Measurements from ENCODE around the gene NOXO1. TPM values are rescaled to one million over a fixed set of nuclear protein-coding genes. Genes with fewer than 3 reads are reported as not detected.

Gene NOXO1
- total and polyA plus RNA-seq, 9 of the 15 experiments (the other 6 are each of a cell fraction or from before 2014, with no cell fraction given): not detected

- peak; percentile 98 for TF ChIP-seq RBFOX2 (IDR thresholded peaks at IDR 0.05; ENCODE audit: low read depth, low read length)
- no peak for TF ChIP-seq KDM4B (IDR thresholded peaks at IDR 0.05; ENCODE audit: borderline replicate concordance in 2 of 2, low read depth in 1 of 2)
- TF ChIP-seq MXI1 (IDR thresholded peaks at IDR 0.05; ENCODE audit: low read depth, low read length): peak; percentile 60; the same call in 1 of the 2 replicates
- TF ChIP-seq BRD4 (IDR thresholded peaks at IDR 0.05): peak; percentile 77
- no peak for TF ChIP-seq ZNF778 (CRISPR knock-in tag; IDR thresholded peaks at IDR 0.05)
- TF ChIP-seq POLR3A (IDR thresholded peaks at IDR 0.05; ENCODE audit: borderline replicate concordance, extremely low read depth, insufficient read depth, insufficient read length): no peak
- peak; percentile 9 for TF ChIP-seq ZFP36 (IDR thresholded peaks at IDR 0.05; ENCODE audit: low read depth, low read length, partially characterized antibody)
- peak; percentile 69 for TF ChIP-seq CHD1 (IDR thresholded peaks at IDR 0.05; ENCODE audit: low read length)
- TF ChIP-seq TGIF2 (CRISPR knock-in tag; IDR thresholded peaks at IDR 0.05): no peak
- TF ChIP-seq MCM2 (IDR thresholded peaks at IDR 0.05; ENCODE audit: low read depth): no peak
- TF ChIP-seq HNRNPK (IDR thresholded peaks at IDR 0.05; ENCODE audit: low read depth, low read length, poor library complexity, severe bottlenecking): no peak
- peak; percentile 95 to 98 for TF ChIP-seq MNT (conservative IDR thresholded peaks at IDR 0.05)
- TF ChIP-seq ZNF830 (CRISPR knock-in tag; IDR thresholded peaks at IDR 0.05): no peak
- TF ChIP-seq MTA3 (IDR thresholded peaks at IDR 0.05; ENCODE audit: borderline replicate concordance): peak; percentile 90
- TF ChIP-seq ZNF23 (CRISPR knock-in tag; IDR thresholded peaks at IDR 0.05): no peak
- TF ChIP-seq ZNF655 (CRISPR knock-in tag; IDR thresholded peaks at IDR 0.05): no peak
- no peak for TF ChIP-seq ETV6 (IDR thresholded peaks at IDR 0.05; ENCODE audit: borderline replicate concordance in 1 of 2, low read depth in 2 of 2, low read length in 1 of 2)
- TF ChIP-seq ETV6 (CRISPR knock-in tag; IDR thresholded peaks at IDR 0.05; ENCODE audit: borderline replicate concordance): no peak; the same call in 1 of the 2 replicates
- no peak for TF ChIP-seq NFYB (IDR thresholded peaks at IDR 0.05; ENCODE audit: extremely low read depth, insufficient read length)
These were observed 28.7 kb upstream of the NOXO1 start, which contains the start of gene ZNF598 (continued) for GRCh38 chr16:2009791-2010510.

All from K562 (cell line).